Liver (tissue), 3 donors: Measurements from ENCODE around the gene OTOGL.

ENCODE experiments used
- TAF1 ChIP-seq: conservative IDR thresholded peaks from 2 replicates; pipeline ENCODE4 v1.6.1; 2016; ENCODE audit warnings: antibody characterized with exemption, mild to moderate bottlenecking
- TF ChIP-seq, protein P1 (sequence below): fragments of 150-350 bp; IDR thresholded peaks from 2 replicates; pipeline ENCODE4 v1.5.1; 2017; ENCODE audit warnings: improper control_type of control experiment, low read depth, low read length; ENCODE audit not compliant: missing input control
- TF ChIP-seq, protein P2 (sequence below): IDR thresholded peaks from 2 replicates; pipeline ENCODE4 v1.6.1; 2016; ENCODE audit warnings: antibody characterized with exemption
- TF ChIP-seq, protein P3 (sequence below): IDR thresholded peaks from 2 replicates; pipeline ENCODE4 v1.6.1; 2016; ENCODE audit warnings: antibody characterized with exemption, mild to moderate bottlenecking
- donor health status: healthy.
- donor health status: healthy.

DNA sequence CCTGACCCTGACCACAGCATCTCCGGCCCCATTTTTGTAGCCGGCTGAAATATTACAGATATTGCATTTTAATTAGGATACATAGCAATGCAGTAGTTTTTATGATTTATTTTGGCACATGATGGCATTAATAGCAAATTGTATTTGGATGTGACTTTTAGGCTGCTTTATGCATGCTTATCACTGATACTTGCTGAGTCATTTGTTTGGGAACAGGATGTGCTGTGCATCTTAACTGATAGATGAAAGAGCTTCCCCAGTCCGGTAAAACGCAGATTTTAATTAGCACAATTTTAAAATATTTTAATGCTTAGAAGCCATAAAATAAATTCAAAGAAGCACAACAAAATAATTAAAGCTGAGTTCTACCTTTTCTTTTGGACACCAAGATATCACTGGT, 90.7 kb downstream of the OTOGL start:
- TF ChIP-seq, protein P1, sequence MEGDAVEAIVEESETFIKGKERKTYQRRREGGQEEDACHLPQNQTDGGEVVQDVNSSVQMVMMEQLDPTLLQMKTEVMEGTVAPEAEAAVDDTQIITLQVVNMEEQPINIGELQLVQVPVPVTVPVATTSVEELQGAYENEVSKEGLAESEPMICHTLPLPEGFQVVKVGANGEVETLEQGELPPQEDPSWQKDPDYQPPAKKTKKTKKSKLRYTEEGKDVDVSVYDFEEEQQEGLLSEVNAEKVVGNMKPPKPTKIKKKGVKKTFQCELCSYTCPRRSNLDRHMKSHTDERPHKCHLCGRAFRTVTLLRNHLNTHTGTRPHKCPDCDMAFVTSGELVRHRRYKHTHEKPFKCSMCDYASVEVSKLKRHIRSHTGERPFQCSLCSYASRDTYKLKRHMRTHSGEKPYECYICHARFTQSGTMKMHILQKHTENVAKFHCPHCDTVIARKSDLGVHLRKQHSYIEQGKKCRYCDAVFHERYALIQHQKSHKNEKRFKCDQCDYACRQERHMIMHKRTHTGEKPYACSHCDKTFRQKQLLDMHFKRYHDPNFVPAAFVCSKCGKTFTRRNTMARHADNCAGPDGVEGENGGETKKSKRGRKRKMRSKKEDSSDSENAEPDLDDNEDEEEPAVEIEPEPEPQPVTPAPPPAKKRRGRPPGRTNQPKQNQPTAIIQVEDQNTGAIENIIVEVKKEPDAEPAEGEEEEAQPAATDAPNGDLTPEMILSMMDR = no peak
- TF ChIP-seq, protein P2, sequence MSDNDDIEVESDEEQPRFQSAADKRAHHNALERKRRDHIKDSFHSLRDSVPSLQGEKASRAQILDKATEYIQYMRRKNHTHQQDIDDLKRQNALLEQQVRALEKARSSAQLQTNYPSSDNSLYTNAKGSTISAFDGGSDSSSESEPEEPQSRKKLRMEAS = no peak
- no peak for TF ChIP-seq TAF1
- TF ChIP-seq, protein P3, sequence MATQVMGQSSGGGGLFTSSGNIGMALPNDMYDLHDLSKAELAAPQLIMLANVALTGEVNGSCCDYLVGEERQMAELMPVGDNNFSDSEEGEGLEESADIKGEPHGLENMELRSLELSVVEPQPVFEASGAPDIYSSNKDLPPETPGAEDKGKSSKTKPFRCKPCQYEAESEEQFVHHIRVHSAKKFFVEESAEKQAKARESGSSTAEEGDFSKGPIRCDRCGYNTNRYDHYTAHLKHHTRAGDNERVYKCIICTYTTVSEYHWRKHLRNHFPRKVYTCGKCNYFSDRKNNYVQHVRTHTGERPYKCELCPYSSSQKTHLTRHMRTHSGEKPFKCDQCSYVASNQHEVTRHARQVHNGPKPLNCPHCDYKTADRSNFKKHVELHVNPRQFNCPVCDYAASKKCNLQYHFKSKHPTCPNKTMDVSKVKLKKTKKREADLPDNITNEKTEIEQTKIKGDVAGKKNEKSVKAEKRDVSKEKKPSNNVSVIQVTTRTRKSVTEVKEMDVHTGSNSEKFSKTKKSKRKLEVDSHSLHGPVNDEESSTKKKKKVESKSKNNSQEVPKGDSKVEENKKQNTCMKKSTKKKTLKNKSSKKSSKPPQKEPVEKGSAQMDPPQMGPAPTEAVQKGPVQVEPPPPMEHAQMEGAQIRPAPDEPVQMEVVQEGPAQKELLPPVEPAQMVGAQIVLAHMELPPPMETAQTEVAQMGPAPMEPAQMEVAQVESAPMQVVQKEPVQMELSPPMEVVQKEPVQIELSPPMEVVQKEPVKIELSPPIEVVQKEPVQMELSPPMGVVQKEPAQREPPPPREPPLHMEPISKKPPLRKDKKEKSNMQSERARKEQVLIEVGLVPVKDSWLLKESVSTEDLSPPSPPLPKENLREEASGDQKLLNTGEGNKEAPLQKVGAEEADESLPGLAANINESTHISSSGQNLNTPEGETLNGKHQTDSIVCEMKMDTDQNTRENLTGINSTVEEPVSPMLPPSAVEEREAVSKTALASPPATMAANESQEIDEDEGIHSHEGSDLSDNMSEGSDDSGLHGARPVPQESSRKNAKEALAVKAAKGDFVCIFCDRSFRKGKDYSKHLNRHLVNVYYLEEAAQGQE = no peak
